ENCODE results near the gene CACNA1I. TPM values are rescaled to one million over a fixed set of nuclear protein-coding genes. Genes with fewer than 3 reads are reported as not detected.

Gene CACNA1I
- total and polyA plus RNA-seq, 7 donors: 0.01 to 0.14 (median 0.04) TPM; not detected in 2

DNA sequence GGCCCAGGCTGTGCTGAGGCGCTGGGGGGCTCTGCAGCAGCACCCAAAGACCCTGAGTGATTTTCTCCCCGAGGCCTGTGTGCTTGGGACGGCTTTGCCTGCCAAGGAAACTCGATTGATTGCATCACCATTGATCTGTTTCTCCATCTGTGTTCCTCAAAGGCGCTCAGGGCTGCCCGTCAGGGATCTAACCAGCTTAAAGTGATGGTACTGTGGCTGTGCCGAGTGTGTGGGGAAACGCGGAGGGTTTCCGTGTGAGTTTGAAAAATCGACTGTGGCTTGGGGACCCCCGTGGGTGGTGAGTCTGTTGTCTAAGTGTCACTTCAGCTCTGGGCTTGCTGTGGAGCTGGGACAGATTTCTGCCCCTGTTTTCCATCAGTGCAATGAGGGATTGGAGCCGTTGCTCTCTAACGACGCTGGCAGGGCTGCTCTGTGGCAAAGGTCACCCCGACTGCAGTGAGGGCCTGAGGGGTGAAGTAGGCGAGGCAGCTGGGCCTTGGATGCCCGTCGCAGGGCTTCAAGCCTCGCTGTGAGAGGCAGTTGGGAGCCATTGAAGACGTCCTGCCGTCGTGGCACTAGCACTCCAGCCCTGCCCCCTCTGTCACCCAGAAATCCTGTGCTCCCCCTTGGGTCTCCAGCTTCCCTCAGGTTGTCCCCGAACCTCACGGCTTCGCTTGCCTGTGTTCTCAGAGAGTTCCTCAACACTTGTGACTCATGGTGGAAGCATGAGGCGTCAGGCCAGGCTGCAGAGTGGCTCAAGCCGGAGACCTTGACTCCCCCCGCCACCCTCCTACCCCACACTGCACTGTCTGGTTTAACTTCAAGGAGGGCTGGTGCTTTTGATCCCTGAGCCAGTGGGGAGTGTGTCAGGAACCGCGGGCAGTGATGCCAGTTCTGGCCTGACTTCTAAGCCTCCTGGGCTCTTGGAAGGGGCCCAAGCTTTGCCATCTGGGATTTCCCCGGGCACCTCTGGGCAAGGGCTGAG is 21.8 kb downstream of the CACNA1I start:
- intact Hi-C loops (cut with DNase I): no loop called here
- 48 to 52% (median 49%) methylated on average over 32 of the region's 32 CpGs for WGBS, 3 donors

DNA sequence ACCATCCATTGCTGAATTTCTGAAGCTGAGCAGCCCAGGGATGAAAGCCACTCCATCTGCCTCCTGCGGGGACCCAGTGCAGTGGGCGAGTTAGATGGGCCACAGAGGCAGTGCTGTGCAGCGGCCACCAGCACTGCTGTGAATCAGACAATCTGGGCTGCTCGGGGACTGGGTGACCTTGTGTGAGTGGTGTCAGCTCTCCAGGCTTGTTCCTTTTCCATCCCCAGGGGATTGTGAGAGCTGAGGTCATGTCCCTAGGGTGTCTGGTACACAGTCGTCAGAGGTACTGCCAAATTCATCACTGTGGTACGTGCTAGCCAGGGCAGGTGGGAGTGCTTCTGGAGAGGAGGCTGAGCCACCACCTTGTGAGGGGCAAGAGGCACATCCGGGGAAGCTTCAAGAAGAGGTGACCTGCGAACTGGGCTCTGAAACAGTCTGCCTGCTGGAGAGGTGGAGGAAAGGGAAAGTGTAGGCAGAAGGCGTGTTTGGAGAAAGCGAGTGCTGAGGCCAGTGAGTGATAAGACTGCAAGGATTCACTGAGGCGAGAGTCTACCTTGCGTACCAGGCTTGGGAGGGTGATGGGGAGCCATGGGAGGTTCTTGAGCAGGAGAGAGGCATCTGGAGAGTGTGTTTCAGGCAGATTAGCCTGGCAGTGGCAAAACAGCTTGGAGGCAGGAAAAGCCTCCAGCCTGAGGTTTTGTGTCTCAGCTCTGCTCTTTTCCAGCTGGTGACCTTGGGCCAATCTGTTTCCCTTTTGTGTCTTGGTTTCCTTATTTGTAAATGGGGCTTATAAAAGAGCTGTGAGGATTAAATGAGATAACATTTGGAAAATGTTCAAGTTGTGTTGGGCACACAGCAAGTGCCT is 22.7 kb downstream of the CACNA1I start:
- H3K4me3 ChIP-seq: no peak overlapping the region
- peaks cover 0 to 55% (median 12%) of the 10 kb centered on the region in 3 donors for H3K27me3 ChIP-seq (ENCODE audit: insufficient read depth in 3 of 3, low read length in 2 of 3)
- WGBS, 3 donors: 63 to 69% (median 66%) methylated on average over 12 of the region's 12 CpGs
- H3K9me3 ChIP-seq: no peaks in the 10 kb centered on the region
- no peaks in the 10 kb centered on the region for H3K4me1 ChIP-seq
- no peak for DNase-seq
- intact Hi-C loops (cut with DNase I): no loop called here
- H3K27ac ChIP-seq: no peak overlapping the region
- H3K36me3 ChIP-seq (ENCODE audit: insufficient read depth in 1 of 2, low read depth in 1 of 2): no peaks in the 10 kb centered on the region
- no peak for ATAC-seq
- TF ChIP-seq, protein P1, sequence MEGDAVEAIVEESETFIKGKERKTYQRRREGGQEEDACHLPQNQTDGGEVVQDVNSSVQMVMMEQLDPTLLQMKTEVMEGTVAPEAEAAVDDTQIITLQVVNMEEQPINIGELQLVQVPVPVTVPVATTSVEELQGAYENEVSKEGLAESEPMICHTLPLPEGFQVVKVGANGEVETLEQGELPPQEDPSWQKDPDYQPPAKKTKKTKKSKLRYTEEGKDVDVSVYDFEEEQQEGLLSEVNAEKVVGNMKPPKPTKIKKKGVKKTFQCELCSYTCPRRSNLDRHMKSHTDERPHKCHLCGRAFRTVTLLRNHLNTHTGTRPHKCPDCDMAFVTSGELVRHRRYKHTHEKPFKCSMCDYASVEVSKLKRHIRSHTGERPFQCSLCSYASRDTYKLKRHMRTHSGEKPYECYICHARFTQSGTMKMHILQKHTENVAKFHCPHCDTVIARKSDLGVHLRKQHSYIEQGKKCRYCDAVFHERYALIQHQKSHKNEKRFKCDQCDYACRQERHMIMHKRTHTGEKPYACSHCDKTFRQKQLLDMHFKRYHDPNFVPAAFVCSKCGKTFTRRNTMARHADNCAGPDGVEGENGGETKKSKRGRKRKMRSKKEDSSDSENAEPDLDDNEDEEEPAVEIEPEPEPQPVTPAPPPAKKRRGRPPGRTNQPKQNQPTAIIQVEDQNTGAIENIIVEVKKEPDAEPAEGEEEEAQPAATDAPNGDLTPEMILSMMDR (IDR thresholded peaks at IDR 0.05): no peak

More for the DNA sequence above, 21.8 kb downstream of the CACNA1I start:
- DNase-seq (peak in 1 of 2 donors; percentile 44), ATAC-seq (peak in 3 of 4 donors; percentile 17 to 60 (median 57))
- Histone ChIP-seq H3K4me3 (no peak overlapping the region), H3K27me3 (ENCODE audit: insufficient read depth in 3 of 3, low read length in 2 of 3) (peaks cover 0 to 47% (median 8%) of the 10 kb centered on the region in 3 donors), H3K4me1 (no peaks in the 10 kb centered on the region), H3K27ac (no peak overlapping the region), H3K9me3 (no peaks in the 10 kb centered on the region), H3K36me3 (ENCODE audit: insufficient read depth in 1 of 2, low read depth in 1 of 2) (no peaks in the 10 kb centered on the region)
- TF ChIP-seq, protein P1 (IDR thresholded peaks at IDR 0.05): no peak

DNA sequence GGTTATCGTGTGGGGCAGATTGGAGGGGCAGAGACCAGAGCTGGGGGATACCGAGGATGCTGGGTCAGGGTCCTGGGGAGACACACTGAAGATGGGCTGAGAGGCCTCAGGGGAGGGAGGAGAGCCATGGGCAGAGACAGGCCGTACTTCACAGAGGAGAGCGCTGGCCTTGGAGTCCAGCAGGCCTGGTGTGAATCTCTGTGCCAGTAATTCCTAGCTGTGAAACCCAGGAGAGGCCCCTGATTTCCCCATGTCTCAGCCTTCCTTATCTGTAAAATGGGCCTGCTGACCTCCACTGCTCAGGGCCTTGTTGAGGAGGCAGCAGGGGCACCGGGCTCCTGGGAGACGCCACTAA is 23.4 kb downstream of the CACNA1I start:
- Histone ChIP-seq H3K36me3 (ENCODE audit: insufficient read depth in 1 of 2, low read depth in 1 of 2) (no peaks in the 10 kb centered on the region), H3K4me1 (no peaks in the 10 kb centered on the region), H3K27ac (no peak overlapping the region), H3K27me3 (ENCODE audit: insufficient read depth in 3 of 3, low read length in 2 of 3) (peaks cover 0 to 61% (median 17%) of the 10 kb centered on the region in 3 donors), H3K4me3 (no peak overlapping the region), H3K9me3 (no peaks in the 10 kb centered on the region)
- intact Hi-C loops (cut with DNase I): no loop called here
- TF ChIP-seq, protein P1 (IDR thresholded peaks at IDR 0.05): no peak
- DNase-seq (no peak), ATAC-seq (no peak)
- WGBS, 3 donors: 53 to 55% (median 54%) methylated on average over 6 of the region's 6 CpGs

DNA sequence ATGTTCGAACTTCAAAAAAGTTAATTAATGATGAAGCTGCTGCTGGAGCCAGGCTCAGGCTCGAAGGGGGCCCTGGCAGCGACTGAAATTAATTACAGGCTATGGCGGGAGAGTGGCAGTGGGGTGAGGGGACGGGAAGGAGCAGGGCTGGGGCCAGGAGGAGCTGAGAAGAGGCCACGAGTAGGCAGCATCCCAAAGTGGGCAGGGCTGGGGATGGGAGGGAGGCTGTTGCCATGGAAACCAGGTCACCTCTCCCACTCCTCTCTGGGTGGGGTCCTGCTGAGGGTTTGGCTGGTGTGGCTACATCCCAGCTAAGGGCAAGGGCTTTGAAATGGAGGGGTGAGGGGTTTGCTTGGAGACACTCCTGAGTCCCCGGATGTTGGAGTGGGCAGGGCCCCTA is 23.9 kb downstream of the CACNA1I start:
- 43 to 60% (median 51%) methylated on average over 7 of the region's 7 CpGs for WGBS, 3 donors
- DNase-seq: no peak
- TF ChIP-seq, protein P1 (IDR thresholded peaks at IDR 0.05): no peak

More for the DNA sequence above, 23.9 kb downstream of the CACNA1I start:
- no peak overlapping the region for H3K4me3 ChIP-seq
- intact Hi-C loops (cut with DNase I): no loop called here
- ATAC-seq: no peak
- H3K27ac ChIP-seq: no peak overlapping the region
- H3K36me3 ChIP-seq (ENCODE audit: insufficient read depth in 1 of 2, low read depth in 1 of 2): no peaks in the 10 kb centered on the region
- peaks cover 0 to 63% (median 17%) of the 10 kb centered on the region in 3 donors for H3K27me3 ChIP-seq (ENCODE audit: insufficient read depth in 3 of 3, low read length in 2 of 3)
- H3K4me1 ChIP-seq: no peaks in the 10 kb centered on the region
- no peaks in the 10 kb centered on the region for H3K9me3 ChIP-seq

All from psoas muscle (tissue), 8 donors.